ENCODE measurements around the gene SVIP. TPM values are rescaled to one million over a fixed set of nuclear protein-coding genes. Genes with fewer than 3 reads are reported as not detected.

Gene SVIP
- total RNA-seq, 1 donor from 2014 or later: 3.3 TPM

DNA sequence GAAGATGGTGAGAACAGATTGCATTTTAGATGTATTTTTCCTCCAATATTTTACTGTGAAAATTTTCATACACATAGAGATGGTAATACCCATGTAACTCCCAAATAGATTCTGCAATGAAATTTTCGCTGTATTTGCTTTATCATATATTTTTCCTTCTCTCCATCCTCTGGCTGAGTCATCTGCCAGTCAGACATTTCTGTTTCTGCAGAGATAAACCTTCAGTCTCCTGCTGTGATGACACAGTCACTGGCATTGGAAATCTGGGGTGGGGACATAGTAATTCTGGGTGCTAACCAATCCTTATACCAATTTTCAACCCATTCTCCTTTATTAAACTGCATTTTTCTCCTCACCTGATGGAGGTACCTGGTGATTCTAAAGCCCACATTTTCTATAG lies 33.7 kb downstream of the SVIP start:
- DNase-seq (ENCODE audit: low read depth): no peak

DNA sequence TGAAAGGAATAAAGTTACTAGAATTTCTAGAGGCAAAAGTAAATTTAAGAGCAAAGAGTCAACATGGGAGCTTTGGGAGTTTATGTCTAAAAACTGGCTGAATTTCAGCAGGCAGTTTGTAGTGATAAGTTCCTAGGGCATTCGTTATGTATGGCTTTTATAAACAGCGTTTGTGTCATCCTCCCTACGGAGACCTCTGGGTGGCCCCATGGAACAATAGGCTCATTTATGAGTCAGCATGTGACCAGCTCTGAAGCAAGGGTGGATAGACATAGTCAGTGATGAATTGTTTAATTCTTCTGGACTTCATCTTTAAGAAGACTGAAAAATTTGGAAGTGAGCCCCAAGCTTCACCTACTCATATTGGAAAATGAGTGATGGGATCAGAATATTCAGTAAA lies 37.1 kb downstream of the SVIP start:
- peak; percentile 7 for DNase-seq (ENCODE audit: low read depth)

DNA sequence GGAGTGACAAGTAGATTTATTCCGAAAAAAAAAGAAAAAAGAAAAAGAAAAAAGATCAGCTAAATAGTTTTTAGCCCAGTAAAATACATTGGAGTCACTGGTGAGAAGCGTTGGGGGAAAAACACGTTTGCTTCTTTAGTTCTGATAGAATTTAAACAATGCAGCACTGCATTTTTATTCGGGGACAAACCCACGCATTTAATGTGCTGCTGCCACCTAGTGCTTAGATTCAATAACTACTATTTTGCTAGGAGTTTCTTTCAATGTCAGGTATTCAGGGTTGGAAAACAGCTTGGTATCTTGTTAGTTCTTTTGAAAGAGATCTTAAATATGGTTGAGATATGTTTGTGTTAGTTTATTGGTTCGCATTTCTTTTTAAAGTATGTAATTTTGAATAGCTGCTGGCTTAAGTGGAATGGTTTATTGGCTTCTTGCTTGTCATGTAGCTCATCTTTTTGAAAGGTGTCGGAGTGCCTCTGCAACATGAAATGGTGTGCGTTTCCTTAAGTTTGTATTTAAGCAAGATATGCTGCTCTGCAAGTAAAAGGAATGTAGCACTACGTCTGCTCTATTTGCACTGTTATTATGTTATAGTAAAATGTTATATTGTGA lies 41.9 kb downstream of the SVIP start:
- DNase-seq (ENCODE audit: low read depth): peak; percentile 56

DNA sequence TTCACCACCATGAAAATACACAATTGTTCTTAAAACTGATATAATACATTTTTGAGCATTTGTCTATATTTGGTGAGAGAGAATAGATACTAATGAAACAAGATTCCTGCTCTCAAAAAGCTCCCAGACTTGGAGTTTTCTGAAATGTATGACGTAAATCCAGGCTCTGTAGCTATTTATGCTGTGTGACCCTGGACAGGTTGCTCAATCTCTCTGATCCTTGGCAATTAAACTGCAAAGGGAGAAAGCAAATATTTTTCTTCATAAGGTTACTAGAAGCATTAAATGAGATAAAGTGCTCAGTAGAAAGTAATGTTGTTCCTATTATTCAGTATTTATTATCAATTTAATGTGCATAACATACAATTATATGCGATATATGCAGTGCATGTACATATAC lies 42.5 kb downstream of the SVIP start:
- DNase-seq (ENCODE audit: low read depth): no peak

DNA sequence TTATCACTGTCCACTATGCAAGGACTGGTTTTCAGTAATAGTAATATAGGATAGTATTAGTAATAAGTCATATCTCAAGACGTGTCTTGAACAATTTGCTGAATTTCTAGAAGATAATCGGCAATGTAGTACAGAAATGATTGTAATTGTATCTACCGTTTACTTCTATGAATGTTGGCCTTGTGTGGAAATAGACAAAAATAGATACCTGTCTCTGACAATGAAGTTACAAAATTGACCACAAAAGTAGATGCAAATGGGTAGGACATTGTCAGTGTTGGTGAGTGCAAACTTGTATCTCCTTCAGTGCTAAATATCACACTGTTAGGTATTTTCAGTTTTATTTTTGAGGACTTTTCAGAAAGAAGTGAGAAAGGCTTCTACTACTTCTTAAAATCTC lies 43.1 kb downstream of the SVIP start:
- DNase-seq (ENCODE audit: low read depth): no peak

DNA sequence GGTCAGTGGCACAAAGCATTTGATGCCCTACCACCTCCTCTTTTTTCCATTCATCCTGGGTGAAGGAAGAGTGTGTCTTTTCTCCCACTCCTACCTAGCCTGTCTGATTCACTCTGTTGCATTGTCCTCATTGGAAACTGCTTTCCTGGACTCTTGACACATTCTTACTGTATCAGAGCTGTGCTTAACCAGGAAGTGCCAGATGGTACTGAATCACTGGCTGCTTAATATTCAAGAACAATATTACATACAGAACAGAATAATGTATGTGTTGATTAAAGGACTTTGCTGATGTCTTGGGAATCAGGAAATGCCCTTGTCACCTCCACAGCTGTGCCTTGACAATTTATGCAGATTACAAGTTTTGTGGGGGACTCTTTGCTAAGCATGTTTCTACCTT lies 44.4 kb downstream of the SVIP start:
- no peak for DNase-seq (ENCODE audit: low read depth)

DNA sequence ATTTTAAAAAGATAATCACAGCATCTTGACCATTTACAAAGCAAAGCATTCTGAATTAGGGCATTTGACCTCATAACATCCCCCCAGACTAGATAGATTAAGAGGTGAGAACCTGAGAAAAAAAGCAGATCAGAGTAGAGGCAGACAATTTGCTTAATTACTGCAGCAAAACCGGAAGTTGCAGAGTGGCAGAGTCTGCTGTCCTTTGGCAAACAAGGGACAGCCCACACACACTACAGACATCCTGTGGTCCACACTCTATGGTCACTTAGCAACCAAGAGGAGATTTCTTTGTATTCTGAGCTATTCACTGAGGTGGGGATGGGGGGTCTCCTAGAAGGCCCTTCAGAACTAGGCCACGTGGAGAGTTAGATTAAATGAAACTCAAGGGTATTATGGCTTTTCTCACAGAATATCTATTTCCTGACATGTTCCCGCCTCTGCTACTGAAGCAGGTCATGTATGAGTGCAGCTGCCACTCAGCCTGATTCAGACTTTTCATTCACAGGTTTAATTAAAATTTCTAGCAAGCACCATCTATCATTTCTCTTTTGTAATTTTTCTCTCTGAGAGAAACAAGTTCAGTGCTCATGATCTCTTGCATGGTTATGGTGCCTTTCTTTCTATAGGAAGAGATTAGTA lies 48.5 kb downstream of the SVIP start:
- no peak for DNase-seq (ENCODE audit: low read depth)

DNA sequence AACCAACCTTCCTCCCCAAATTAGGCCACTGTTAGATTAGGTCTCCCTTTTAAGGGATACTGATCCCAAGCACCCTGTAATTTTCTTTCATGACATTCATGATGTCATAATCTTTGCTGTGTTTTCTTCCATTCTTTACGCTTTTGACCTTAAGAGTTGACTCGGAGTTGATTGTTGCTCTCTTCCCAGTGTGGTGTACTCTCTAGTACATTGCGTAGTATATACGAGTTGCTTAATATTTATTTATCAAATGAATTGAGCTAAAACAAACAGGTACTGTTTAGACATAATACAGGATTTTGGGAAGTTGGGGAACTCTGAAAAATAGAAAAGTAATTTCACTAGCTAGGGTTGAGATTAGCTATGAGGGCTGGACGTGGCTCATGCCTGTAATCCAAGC lies 49.8 kb downstream of the SVIP start:
- DNase-seq (ENCODE audit: low read depth): no peak

DNA sequence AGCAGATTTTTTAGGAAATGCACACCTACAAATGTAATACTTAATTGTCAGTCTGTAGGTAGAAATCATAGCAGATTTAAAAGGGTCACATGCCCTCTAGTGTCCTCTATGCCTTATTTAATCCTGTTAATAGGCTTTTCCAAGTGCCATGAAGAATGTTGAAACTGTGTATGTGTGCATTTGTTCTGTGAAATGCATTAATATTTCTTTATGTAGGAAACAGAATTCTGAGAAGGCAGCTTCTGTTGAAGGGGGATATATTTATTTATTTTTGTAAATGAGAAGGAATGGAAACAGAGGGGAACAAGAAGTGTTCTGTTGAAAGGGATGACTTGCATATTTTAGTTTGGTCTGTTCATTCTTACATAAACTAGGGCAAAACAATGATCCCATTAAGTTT lies 51.0 kb downstream of the SVIP start:
- DNase-seq (ENCODE audit: low read depth): no peak

DNA sequence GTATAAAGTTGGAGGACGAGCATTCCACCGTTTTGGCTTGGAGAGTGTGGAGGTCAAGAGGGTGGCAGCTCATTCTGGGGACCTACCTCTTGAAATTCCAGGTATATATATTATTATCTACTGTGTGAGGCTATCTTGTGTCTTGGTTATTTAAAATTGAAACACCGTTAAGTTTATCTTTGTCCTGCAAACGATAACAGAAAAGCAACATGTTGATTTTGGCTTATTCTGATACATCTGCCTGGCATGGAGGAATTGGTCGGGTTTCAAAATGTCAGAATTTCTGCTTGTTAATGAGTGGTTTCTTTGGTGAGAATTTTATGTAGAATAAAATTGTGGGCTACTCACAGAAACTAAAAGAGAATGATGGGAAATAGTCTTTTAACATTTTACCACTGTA lies 54.4 kb downstream of the SVIP start:
- DNase-seq (ENCODE audit: low read depth): no peak

DNA sequence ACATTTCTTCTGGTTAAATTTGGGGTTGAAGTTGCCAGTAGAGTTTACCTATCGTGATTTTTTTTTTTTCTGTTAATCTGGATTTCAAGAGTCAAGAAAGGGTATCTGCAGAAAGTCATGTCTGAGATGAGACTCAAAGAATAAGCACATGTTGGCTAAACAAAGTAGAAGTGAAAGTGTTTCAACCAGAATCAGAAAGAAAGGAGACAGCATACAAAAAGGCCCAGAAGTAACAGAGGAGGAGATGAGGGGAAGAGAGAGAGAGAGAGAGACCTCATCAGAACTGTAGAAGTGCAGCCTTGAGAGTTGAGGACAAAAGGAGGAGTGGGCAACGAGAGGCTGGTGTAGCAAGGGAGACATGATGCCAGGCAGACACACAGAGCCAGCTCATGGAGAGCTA lies 54.9 kb downstream of the SVIP start:
- DNase-seq (ENCODE audit: low read depth): no peak

DNA sequence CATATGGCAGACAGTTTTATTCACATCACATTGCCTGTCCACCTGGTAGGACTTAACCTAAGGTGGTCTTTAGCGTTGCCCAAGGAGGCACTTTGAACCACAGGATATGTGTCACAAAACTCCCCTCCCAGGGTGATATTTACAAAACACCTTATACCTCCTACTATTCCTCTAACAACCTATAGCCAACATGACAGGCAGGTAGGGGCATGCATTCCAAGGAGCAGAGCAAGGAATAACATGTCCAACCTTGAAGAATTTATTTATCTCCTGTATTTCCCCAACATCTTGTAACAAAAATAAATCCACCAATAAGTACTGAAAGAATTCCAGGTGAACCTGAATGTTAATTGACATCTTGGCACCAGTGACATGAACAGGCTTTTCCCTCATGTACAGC lies 60.5 kb downstream of the SVIP start:
- no peak for DNase-seq (ENCODE audit: low read depth)

Other genes with a start within 250 kb of the SVIP start
- gene FANCF, start 204.0 kb downstream of the SVIP start, total RNA-seq: 4.2 and 5.6 TPM in 2 replicates
- gene GAS2, start 163.2 kb downstream of the SVIP start, total RNA-seq: 0.83 and 2.1 TPM in 2 replicates
- not detected in 2 replicates for gene CCDC179, start 30.7 kb upstream of the SVIP start, total RNA-seq

Measured in myocyte (in vitro differentiated cells).